Midbrain (tissue), 1 donor: ENCODE measurements around the gene SPRYD3.

Experiments
- DNase-seq: peaks from one replicate; lab custom pipeline; 2025; lab: John Stamatoyannopoulos, UW

The SPRYD3 gene

GRCh38 chr12:53077030-53077429 lies 2.2 kb downstream of the SPRYD3 start:
- DNase-seq: no peak

- no peak for DNase-seq
Observed at GRCh38 chr12:53076461-53076860, 2.7 kb downstream of the SPRYD3 start.

GRCh38 chr12:53074999-53075370 lies 4.2 kb downstream of the SPRYD3 start:
- DNase-seq: no peak

DNA sequence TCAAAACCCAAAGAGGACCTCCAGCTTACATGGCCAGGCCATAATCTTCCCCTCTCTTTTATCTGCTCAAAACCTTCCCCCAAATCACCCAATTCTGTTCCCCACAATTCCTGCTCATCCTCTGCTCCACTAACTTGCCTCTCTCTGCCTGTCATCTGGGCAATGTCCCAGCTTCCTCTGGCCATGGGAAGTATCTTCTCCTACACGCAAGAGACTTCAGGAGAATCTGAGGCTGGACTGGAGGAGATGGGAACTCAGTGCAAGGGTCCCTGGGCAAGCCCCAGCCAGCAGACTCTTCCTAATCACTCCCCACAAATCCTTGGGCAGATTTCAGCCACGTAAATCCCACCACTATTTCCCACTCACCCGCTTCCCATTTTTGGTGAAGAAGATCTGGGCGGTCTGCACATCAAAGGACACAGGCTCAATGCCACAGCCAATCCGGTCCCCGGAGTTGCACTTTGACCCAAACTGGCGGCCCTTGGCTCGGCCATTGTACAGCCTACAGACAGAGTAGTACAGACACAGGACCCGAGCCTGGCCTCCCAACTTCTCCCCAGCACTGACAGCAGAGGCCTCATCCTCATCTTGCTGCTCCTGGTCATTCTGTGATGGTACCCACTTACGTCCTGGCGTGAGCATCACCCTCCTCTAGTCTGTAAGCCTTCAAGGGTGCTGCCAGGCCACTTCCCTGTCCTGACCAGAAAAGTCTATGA lies 4.7 kb downstream of the SPRYD3 start:
- DNase-seq: no peak

DNA sequence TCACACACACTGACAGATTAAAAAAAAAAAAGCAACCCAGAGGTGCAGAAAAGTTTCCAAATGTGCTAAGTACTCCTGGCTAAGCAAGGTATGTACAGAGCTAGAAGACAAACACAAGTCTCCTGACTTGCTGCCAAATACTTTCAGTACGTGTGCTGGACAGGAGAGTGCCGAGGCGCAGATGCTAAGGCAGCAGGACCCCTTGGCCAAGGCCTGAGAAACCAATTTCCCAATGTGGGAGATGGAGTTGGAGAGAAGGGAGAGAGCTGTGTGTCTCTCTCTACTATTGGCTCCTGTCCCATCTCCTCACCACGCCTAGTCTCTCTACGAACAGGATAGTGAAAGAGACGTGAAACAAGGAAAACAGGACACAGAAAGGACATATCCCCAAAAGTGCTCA lies 5.3 kb downstream of the SPRYD3 start:
- no peak for DNase-seq

DNA sequence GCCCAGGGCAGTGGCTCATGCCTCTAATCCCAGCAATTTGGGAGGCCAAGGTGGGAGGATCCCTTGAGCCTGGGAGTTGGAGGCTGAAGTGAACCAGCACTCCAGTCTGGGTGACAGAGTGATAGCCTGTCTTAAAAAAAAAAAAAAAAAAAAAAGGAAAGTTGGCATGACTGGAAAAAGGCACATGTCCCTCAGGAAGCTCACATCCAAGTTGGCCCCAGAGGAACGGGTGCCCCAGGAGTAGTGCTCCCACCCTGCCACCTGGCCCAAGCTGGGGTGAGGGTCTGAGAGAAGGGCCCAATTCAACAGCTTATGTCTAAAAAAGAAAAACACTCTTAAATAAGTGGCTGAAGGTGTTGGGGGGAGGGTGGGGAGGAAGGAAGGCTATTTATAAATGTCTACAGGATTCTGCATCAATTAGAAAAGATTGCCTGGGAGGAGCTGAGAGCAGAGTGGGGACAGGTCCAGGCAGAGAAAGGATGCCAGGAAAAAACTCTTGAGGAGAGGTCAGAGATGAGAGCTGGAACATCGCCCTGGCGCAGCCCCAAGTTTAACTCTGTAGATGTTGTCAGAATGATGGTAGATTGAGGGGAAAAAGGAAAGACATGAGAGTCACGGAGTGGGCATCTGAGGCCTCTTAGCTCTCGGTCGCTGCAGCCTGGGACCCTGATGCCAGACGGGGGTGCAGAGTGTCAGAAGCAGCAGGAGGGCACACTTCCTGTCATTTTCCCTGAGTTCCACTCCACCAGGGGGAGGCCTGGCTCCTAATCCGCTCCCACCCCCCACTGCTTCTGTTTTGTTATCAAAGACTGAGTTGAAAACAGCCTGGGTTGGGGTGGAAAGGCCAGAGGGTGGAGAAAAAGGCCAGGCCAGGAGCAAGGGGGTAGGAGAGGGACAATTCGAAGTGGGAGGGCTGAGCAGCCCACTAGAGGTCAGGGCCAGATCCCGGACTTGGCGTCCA lies 7.3 kb downstream of the SPRYD3 start:
- DNase-seq: no peak

GRCh38 chr12:53070877-53071492 lies 8.2 kb downstream of the SPRYD3 start:
- DNase-seq: no peak

GRCh38 chr12:53069621-53070410 lies 9.4 kb downstream of the SPRYD3 start:
- DNase-seq: no peak

DNA sequence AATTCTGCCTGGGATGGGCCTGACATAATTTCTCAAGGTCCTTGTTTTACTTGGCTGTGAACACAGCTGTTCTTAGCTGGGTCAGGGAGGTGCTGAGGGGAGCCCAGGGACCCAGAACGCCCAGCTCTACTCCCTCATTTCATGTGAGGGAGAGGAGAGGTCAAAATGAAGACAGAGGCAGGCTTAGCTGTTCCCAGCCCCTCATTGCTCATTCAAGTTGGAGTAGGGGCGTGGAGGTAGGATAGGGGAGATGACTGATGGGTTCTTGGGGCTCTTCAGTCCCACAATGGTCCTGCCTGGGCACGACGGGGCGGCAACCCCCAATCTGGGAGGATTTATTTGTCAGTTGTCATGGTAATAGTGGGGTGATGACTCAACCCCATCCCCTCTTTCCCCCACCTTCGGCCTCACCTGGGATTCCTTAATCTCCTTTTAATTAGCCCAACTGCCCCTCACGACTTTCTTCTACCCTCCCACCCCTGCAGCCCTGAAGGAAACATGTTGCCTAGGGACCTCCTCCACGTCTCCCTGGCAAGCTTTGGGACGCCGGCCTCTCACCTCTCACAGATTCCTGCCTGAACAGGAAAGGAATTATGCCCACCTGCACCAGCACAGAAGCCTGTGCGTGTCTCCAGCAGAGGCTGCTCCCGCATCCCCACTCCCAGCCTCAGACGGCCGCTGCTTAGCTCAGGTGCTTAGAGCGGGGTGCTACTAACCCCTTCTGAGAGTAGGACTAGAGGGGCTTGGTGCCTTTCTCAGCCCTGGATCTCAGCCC lies 10.2 kb downstream of the SPRYD3 start:
- no peak for DNase-seq

- DNase-seq: no peak
Observed at GRCh38 chr12:53067993-53068770, 11.0 kb downstream of the SPRYD3 start.

- DNase-seq: no peak
Observed at GRCh38 chr12:53067074-53067992, 11.9 kb downstream of the SPRYD3 start.

DNA sequence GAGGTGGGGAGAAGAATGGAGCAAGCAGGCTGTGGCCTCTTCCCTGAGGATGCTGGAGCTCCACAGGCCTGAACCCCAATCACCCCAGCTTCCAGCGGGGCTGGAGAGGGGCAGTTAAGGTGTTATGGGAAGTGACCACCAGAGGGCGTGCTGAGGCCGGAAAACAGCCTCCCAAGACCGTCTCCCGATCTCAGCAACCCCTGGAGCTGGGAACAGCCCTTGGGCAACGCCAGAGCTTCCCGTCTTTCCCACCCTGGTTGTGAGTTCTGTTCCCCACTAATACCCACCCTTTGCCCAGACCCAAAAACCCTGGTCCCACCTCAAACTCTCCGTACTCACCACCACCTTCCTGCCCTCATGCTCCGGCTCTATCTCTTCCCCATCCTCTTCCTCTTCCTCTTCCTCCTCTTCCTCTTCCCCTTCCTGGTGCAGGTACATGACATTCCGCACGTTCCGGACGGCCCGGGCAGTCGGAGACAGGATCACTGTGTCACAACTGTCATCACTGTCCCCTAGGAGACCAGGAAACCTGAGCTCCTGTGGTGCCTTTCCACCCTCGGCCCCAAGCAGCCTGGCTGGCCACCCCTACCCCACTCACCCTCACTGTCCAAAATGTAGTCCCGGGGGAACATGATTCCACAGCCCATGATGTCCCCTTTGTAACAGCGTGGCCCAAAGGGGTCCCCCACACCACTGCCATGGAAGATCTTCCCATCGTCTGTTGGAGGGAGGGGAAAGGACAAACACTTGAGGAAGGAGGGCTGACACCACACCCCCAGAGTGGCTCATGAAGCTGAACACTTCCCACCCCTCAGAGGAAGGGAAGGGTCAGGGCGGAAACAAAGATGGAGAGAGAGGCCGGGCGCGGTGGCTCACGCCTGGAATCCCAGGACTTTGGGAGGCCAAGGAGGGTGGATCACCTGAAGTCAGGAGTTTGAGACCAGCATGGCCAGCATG lies 12.9 kb downstream of the SPRYD3 start:
- peak; percentile 75 for DNase-seq

DNA sequence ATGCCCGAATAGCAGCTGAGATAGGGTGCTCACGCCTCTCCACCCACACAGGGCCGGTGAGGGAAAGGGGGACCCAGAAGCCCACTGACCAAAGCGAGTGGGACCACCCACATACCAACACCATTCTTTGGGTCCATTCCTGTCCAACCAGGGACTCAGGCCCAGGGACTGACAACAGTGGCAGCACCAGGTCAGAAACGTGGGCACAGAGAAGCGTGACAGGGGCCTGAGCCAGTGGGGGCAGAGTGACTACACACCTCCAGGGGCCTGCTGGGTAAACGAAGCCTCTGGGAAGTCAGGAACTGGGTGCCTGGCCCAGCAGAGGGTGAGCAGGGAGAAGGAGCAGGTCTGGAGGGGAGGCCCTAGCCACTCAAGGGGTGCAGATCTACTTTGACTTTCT lies 13.7 kb downstream of the SPRYD3 start:
- no peak for DNase-seq

- DNase-seq: no peak
Observed at GRCh38 chr12:53064613-53065436, 14.4 kb downstream of the SPRYD3 start.

GRCh38 chr12:53063708-53064612 lies 15.2 kb downstream of the SPRYD3 start:
- no peak for DNase-seq
